HepG2 (cell line): ENCODE measurements around the gene MEX3A. TPM values are rescaled to one million over a fixed set of nuclear protein-coding genes. Genes with fewer than 3 reads are reported as not detected.
A peak's percentile ranks its signal among the peaks of the same experiment; 100 is the strongest.

ENCODE experiments used
- CBX1 ChIP-seq: IDR thresholded peaks from one replicate; pipeline ENCODE4 v1.6.1; 2016; ENCODE audit warnings: antibody characterized with exemption, low read depth
- CREM ChIP-seq, 2 experiments: sonication (generic) in 1 of 2; formaldehyde crosslinking in 1 of 2; IDR thresholded peaks; 2 replicates each; pipeline versions ENCODE4 v1.4.0 to v1.6.1; 2016 to 2020; ENCODE audit warnings: antibody characterized with exemption in 1 of 2, mild to moderate bottlenecking in 1 of 2, missing genetic modification reagents in 1 of 2
- JUND ChIP-seq: sonication (generic); formaldehyde crosslinking; IDR thresholded peaks from 2 replicates; pipeline ENCODE4 v1.8.0; 2022; ENCODE audit warnings: mild to moderate bottlenecking, missing genetic modification reagents
- MAZ ChIP-seq, 2 experiments: sonication (generic) in 1 of 2; formaldehyde crosslinking in 1 of 2; IDR thresholded peaks; 2 replicates each; pipeline versions ENCODE4 v1.5.0 to v1.6.1; 2012 to 2020; ENCODE audit warnings: low read depth in 2 of 2, mild to moderate bottlenecking in 2 of 2, borderline replicate concordance in 1 of 2, improper control_type of control experiment in 1 of 2, low read length in 1 of 2, missing genetic modification reagents in 1 of 2, moderate library complexity in 1 of 2
- NCOR1 ChIP-seq: fragments of 200-600 bp; sonication (generic); IDR thresholded peaks from 2 replicates; pipeline ENCODE4 v1.7.0; 2017; ENCODE audit warnings: antibody characterized with exemption, low read length, borderline replicate concordance
- NFKBIZ ChIP-seq: IDR thresholded peaks from 2 replicates; pipeline ENCODE4 v1.6.1; 2018; ENCODE audit warnings: missing genetic modification reagents, missing compliant biosample characterization
- POLR2AphosphoS5 ChIP-seq: IDR thresholded peaks from 2 replicates; pipeline ENCODE4 v1.6.1; 2012; ENCODE audit warnings: low read depth, low read length
- RAD51 ChIP-seq: fragments of 450-650 bp; IDR thresholded peaks from 2 replicates; pipeline ENCODE4 v1.6.1; 2016; ENCODE audit warnings: borderline replicate concordance
- REST ChIP-seq, 2 experiments: IDR thresholded peaks; 2 replicates each; pipeline ENCODE4 v1.6.1; 2011 to 2012; ENCODE audit warnings: low read length in 2 of 2, borderline replicate concordance in 1 of 2, low read depth in 1 of 2, mild to moderate bottlenecking in 1 of 2, moderate library complexity in 1 of 2
- SMARCC2 ChIP-seq: fragments of 450-650 bp; IDR thresholded peaks from 2 replicates; pipeline ENCODE4 v1.6.1; 2017; ENCODE audit warnings: antibody characterized with exemption, mild to moderate bottlenecking
- STAT6 ChIP-seq: sonication (generic); formaldehyde crosslinking; IDR thresholded peaks from 2 replicates; pipeline ENCODE4 v1.4.0; 2020; ENCODE audit warnings: missing genetic modification reagents, mild to moderate bottlenecking, borderline replicate concordance
- TP53 ChIP-seq: sonication (generic); formaldehyde crosslinking; conservative IDR thresholded peaks from 2 replicates; pipeline ENCODE4 v1.4.0; 2020; ENCODE audit warnings: missing genetic modification reagents
- ZNF572 ChIP-seq: sonication (generic); formaldehyde crosslinking; IDR thresholded peaks from 2 replicates; pipeline ENCODE4 v1.5.1; 2020; ENCODE audit warnings: mild to moderate bottlenecking, missing genetic modification reagents
- ZNF644 ChIP-seq: IDR thresholded peaks from 2 replicates; pipeline ENCODE4 v1.6.1; 2016; ENCODE audit warnings: low read depth
- ZNF788 ChIP-seq: sonication (generic); formaldehyde crosslinking; IDR thresholded peaks from 2 replicates; pipeline ENCODE4 v1.5.0; 2020; ENCODE audit warnings: mild to moderate bottlenecking, missing genetic modification reagents, borderline replicate concordance
- ZNF883 ChIP-seq: sonication (generic); formaldehyde crosslinking; IDR thresholded peaks from 2 replicates; pipeline ENCODE4 v1.5.1; 2020; ENCODE audit warnings: mild to moderate bottlenecking, missing genetic modification reagents; ENCODE audit errors: not compliant biosample characterization
- ZNF891 ChIP-seq: sonication (generic); formaldehyde crosslinking; IDR thresholded peaks from 2 replicates; pipeline ENCODE4 v1.5.0; 2020; ENCODE audit warnings: mild to moderate bottlenecking, missing genetic modification reagents
- polyA plus RNA-seq, 8 experiments: library from polyadenylated mRNA; depleted of rRNA in 3 of 8; stranded (reverse) in 7 of 8; unstranded in 1 of 8; fragments of >200 nt; fragmentation: Illumina TruSeq in 4 of 8; extraction: Trizol in 4 of 8; gene quantifications; 2 replicates each; pipeline versions ENCODE4 v1.2.1 to v1.2.3, GENCODE V29; 2011 to 2016; ENCODE audit warnings: low read depth in 4 of 8, missing spikeins in 1 of 8, mixed read lengths in 1 of 8; ENCODE audit not compliant: insufficient read depth in 1 of 8
- total RNA-seq, 5 experiments: library from RNA; depleted of rRNA; stranded (reverse); fragments of >200 nt; fragmentation: Illumina TruSeq; extraction: Trizol; gene quantifications; 2 replicates each; pipeline ENCODE4 v1.2.3, GENCODE V29; 2016; ENCODE audit warnings: low read depth in 1 of 5

Gene MEX3A
- total and polyA plus RNA-seq, 2 of the 13 experiments (the other 11 are each of a cell fraction or from before 2014, with no cell fraction given), result 7.6 to 9.1 TPM

- TF ChIP-seq NFKBIZ (no peak), ZNF788 (CRISPR knock-in tag) (peak; percentile 67; the same call in 1 of the 2 replicates), RAD51 (no peak), NCOR1 (peak; percentile 100), TP53 (CRISPR knock-in tag) (no peak), ZNF644 (peak; percentile 49; the same call in 1 of the 2 replicates), MAZ (IDR thresholded peaks at IDR 0.05; ENCODE audit: borderline replicate concordance, low read depth, low read length) (peak; percentile 16; the same call in 1 of the 2 replicates), MAZ (CRISPR knock-in tag; IDR thresholded peaks at IDR 0.05; ENCODE audit: low read depth) (no peak), SMARCC2 (no peak), POLR2AphosphoS5 (no peak), JUND (CRISPR knock-in tag) (peak; percentile 59; the same call in 1 of the 2 replicates), ZNF891 (CRISPR knock-in tag) (no peak), ZNF572 (CRISPR knock-in tag) (no peak), STAT6 (CRISPR knock-in tag) (peak; percentile 85; the same call in 1 of the 2 replicates), CBX1 (no peak), ZNF883 (CRISPR knock-in tag) (no peak), REST (IDR thresholded peaks at IDR 0.05; ENCODE audit: borderline replicate concordance in 1 of 2, low read depth in 1 of 2, low read length in 2 of 2) (peak in 1 of 2 experiments; percentile 73; a peak in 2 of 4 replicates), CREM (IDR thresholded peaks at IDR 0.05) (peak; percentile 91), CREM (CRISPR knock-in tag; IDR thresholded peaks at IDR 0.05) (no peak)
Measured at GRCh38 chr1:156086256-156086662, 4.0 kb upstream of the MEX3A start (continued).
